Effector memory CD8-positive, alpha-beta T cell (primary cell): Measurements from ENCODE around the gene ACVR1B.

Experiments used
- ATAC-seq: fragments of 150-1000 bp; cut with Tn5 transposase; replicated peaks from 2 replicates; pipeline ENCODE4 v1.10.0; 2021; ENCODE audit warnings: mild to moderate bottlenecking, moderate library complexity
- DNase-seq, 3 experiments: peaks; one replicate each; pipeline ENCODE4 v3.0.0; 2021
- H3K27ac Mint-ChIP-seq, 2 donors: one replicate each; pipeline ENCODE4 v1.8.0; 2022; ENCODE audit warnings: mild to moderate bottlenecking in 2 of 2, mixed read lengths in 2 of 2, moderate library complexity in 2 of 2
- H3K27me3 Mint-ChIP-seq, 2 donors: one replicate each; pipeline ENCODE4 v1.8.0; 2022; ENCODE audit warnings: mixed read lengths in 2 of 2
- H3K36me3 Mint-ChIP-seq: one replicate; pipeline ENCODE4 v1.8.0; 2022; ENCODE audit warnings: mild to moderate bottlenecking, moderate library complexity, mixed read lengths; ENCODE audit not compliant: insufficient read depth
- H3K4me1 Mint-ChIP-seq, 2 donors: one replicate each; pipeline ENCODE4 v1.8.0; 2022; ENCODE audit warnings: low read depth in 2 of 2, mixed read lengths in 2 of 2
- H3K4me3 Mint-ChIP-seq, 2 donors: one replicate each; pipeline ENCODE4 v1.8.0; 2022; ENCODE audit warnings: mild to moderate bottlenecking in 2 of 2, mixed read lengths in 2 of 2, moderate library complexity in 2 of 2
- H3K9me3 Mint-ChIP-seq, 2 donors: one replicate each; pipeline ENCODE4 v1.8.0; 2022; ENCODE audit warnings: mixed read lengths in 2 of 2

ACVR1B gene

GRCh38 chr12:52038447-52038846 is 86.9 kb downstream of the ACVR1B start:
- DNase-seq (no peak), ATAC-seq (no peak)
- H3K4me3 Mint-ChIP-seq = peak overlapping the region; percentile 53 to 59

GRCh38 chr12:52041035-52041434 is 89.5 kb downstream of the ACVR1B start:
- Mint-ChIP-seq H3K4me3 (no peak overlapping the region), H3K9me3 (no peaks in the 10 kb centered on the region), H3K36me3 (peaks cover 16% of the 10 kb centered on the region), H3K27me3 (no peaks in the 10 kb centered on the region), H3K4me1 (peaks cover 9 to 18% of the 10 kb centered on the region in 2 donors), H3K27ac (peak overlapping the region in 1 of 2 donors; percentile 59)
- DNase-seq (no peak), ATAC-seq (no peak)

More at GRCh38 chr12:52038447-52038846, 86.9 kb downstream of the ACVR1B start:
- H3K4me1 Mint-ChIP-seq = peaks cover 12 to 25% of the 10 kb centered on the region in 2 donors
- H3K9me3 Mint-ChIP-seq = no peaks in the 10 kb centered on the region
- no peaks in the 10 kb centered on the region for H3K27me3 Mint-ChIP-seq
- H3K27ac Mint-ChIP-seq = peak overlapping the region in 1 of 2 donors; percentile 68
- peaks cover 20% of the 10 kb centered on the region for H3K36me3 Mint-ChIP-seq

GRCh38 chr12:52041695-52042123 is 90.2 kb downstream of the ACVR1B start:
- Mint-ChIP-seq H3K4me3 (peak overlapping the region in 1 of 2 donors; percentile 35), H3K4me1 (peaks cover 9 to 14% of the 10 kb centered on the region in 2 donors), H3K9me3 (no peaks in the 10 kb centered on the region), H3K27me3 (no peaks in the 10 kb centered on the region), H3K36me3 (peaks cover 10% of the 10 kb centered on the region), H3K27ac (peak overlapping the region; percentile 44 to 73)
- DNase-seq (peak in 1 of 3 experiments; percentile 30), ATAC-seq (peak; percentile 54)

GRCh38 chr12:52042706-52043385 is 91.3 kb downstream of the ACVR1B start:
- H3K4me3 Mint-ChIP-seq = no peak overlapping the region
- no peak for ATAC-seq
- H3K27me3 Mint-ChIP-seq = peaks cover 0 to 10% of the 10 kb centered on the region in 2 donors
- no peak overlapping the region for H3K27ac Mint-ChIP-seq
- peaks cover 7% of the 10 kb centered on the region for H3K36me3 Mint-ChIP-seq
- H3K9me3 Mint-ChIP-seq = no peaks in the 10 kb centered on the region
- no peak for DNase-seq
- H3K4me1 Mint-ChIP-seq = peaks cover 9 to 12% of the 10 kb centered on the region in 2 donors

- ATAC-seq (no peak), DNase-seq (no peak)
- no peaks in the 10 kb centered on the region for H3K9me3 Mint-ChIP-seq
- H3K27ac Mint-ChIP-seq = no peak overlapping the region
- H3K4me3 Mint-ChIP-seq = no peak overlapping the region
- H3K27me3 Mint-ChIP-seq = peaks cover 0 to 10% of the 10 kb centered on the region in 2 donors
- peaks cover 7% of the 10 kb centered on the region for H3K36me3 Mint-ChIP-seq
- H3K4me1 Mint-ChIP-seq = peaks cover 9% of the 10 kb centered on the region in 2 donors
Measured at GRCh38 chr12:52043386-52044212, 92.1 kb downstream of the ACVR1B start.

- Mint-ChIP-seq H3K27me3 (peaks cover 5 to 10% of the 10 kb centered on the region in 2 donors), H3K36me3 (peaks cover 7% of the 10 kb centered on the region), H3K9me3 (no peaks in the 10 kb centered on the region), H3K27ac (no peak overlapping the region), H3K4me1 (peaks cover 12 to 14% of the 10 kb centered on the region in 2 donors), H3K4me3 (no peak overlapping the region)
- no peak for ATAC-seq
- no peak for DNase-seq
Measured at GRCh38 chr12:52044292-52044983, 92.9 kb downstream of the ACVR1B start.

- Mint-ChIP-seq H3K4me1 (peaks cover 24 to 27% of the 10 kb centered on the region in 2 donors), H3K4me3 (no peak overlapping the region), H3K9me3 (no peaks in the 10 kb centered on the region), H3K27me3 (peaks cover 6 to 10% of the 10 kb centered on the region in 2 donors), H3K27ac (peak overlapping the region in 1 of 2 donors; percentile 49), H3K36me3 (peaks cover 12% of the 10 kb centered on the region)
- DNase-seq (no peak), ATAC-seq (no peak)
Measured at GRCh38 chr12:52045794-52046199, 94.3 kb downstream of the ACVR1B start.
